Uterus (tissue), 4 donors: Measurements from ENCODE around the gene MRAP. TPM values are rescaled to one million over a fixed set of nuclear protein-coding genes. Genes with fewer than 3 reads are reported as not detected.

Source experiments
- DNase-seq, 2 donors: peaks; one replicate each; pipeline ENCODE4 v3.0.0-alpha.2; 2019 to 2020
- H3K27ac ChIP-seq, 2 donors: fragments of 200-600 bp; sonication (generic); 1 replicate in 1 of 2; 2 replicates in 1 of 2; pipeline ENCODE4 v1.5.1; 2016 to 2018
- H3K27me3 ChIP-seq, 2 donors: fragments of 200-600 bp; sonication (generic); one replicate each; pipeline ENCODE4 v1.5.1; 2018 to 2019; ENCODE audit warnings: control low read depth in 1 of 2
- H3K36me3 ChIP-seq, 2 donors: fragments of 200-600 bp; sonication (generic); one replicate each; pipeline ENCODE4 v1.5.1; 2019; ENCODE audit warnings: control low read depth in 1 of 2
- H3K4me1 ChIP-seq, 2 donors: fragments of 200-600 bp; sonication (generic); one replicate each; pipeline ENCODE4 v1.5.1; 2018 to 2019; ENCODE audit warnings: control low read depth in 1 of 2
- H3K4me3 ChIP-seq, 2 donors: fragments of 200-600 bp; sonication (generic); 1 replicate in 1 of 2; 2 replicates in 1 of 2; pipeline ENCODE4 v1.5.1; 2018 to 2019; ENCODE audit warnings: mild to moderate bottlenecking in 1 of 2
- H3K9me3 ChIP-seq, 2 donors: fragments of 200-600 bp; sonication (generic); one replicate each; pipeline ENCODE4 v1.5.1; 2019; ENCODE audit warnings: control low read depth in 1 of 2
- POLR2A ChIP-seq, 2 donors: fragments of 450-650 bp; IDR thresholded peaks; one replicate each; pipeline ENCODE4 v1.6.1; 2016; ENCODE audit warnings: antibody characterized with exemption in 2 of 2, mild to moderate bottlenecking in 1 of 2, moderate library complexity in 1 of 2
- intact Hi-C: fragments of 100-400 bp; cut with DNase I; formaldehyde crosslinking; loops from one replicate; pipeline ENCODE4 v1.15.1; 2023; ENCODE audit warnings: low total_unique reads
- total RNA-seq, 4 donors: library from RNA; depleted of rRNA in 3 of 4; stranded (reverse); fragments of >200 nt in 3 of 4; gene quantifications; one replicate each; pipeline versions ENCODE4 v1.1.0 to v1.2.4, GENCODE V29; 2014 to 2023
- TF ChIP-seq, protein P1 (sequence below), 4 experiments: fragments of 200-600 bp in 2 of 4; fragments of 450-650 bp in 2 of 4; sonication (generic) in 2 of 4; IDR thresholded peaks; one replicate each; pipeline ENCODE4 v1.5.1; 2016 to 2019; ENCODE audit warnings: antibody characterized with exemption in 4 of 4, mild to moderate bottlenecking in 2 of 4, moderate library complexity in 1 of 4
- donor health status: DM: yes; HTN: yes; CAD: no.

The MRAP gene
- total RNA-seq, 4 donors from 2014 or later, result not detected

DNA sequence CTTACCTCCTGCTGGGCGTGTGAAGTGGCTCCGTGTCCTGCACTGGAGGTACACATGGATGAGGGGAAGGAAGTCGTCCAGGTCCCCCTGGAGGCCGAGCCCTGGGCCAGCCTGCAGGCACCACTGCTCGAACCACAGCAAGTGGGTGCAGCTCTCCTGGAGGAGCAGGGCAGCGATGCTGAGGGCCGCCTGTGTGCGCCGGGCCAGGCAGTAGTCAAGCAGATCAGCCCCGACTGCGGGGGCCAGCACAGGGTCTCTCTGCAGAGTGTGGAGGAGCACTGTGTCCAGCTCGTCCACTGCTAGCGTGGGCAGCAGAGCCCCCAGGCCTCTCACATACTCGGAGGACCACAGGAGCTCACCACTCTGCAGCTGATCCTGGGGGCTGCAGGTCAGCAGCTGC lies 48.3 kb downstream of the MRAP start:
- Histone ChIP-seq H3K27ac (no peak overlapping the region), H3K9me3 (peaks cover 0 to 15% of the 10 kb centered on the region in 2 donors), H3K4me3 (no peak overlapping the region), H3K4me1 (no peaks in the 10 kb centered on the region), H3K36me3 (no peaks in the 10 kb centered on the region), H3K27me3 (no peaks in the 10 kb centered on the region)
- intact Hi-C loops, result no loop called here
- TF ChIP-seq POLR2A (IDR thresholded peaks at IDR 0.05), result no peak
- TF ChIP-seq, protein P1, sequence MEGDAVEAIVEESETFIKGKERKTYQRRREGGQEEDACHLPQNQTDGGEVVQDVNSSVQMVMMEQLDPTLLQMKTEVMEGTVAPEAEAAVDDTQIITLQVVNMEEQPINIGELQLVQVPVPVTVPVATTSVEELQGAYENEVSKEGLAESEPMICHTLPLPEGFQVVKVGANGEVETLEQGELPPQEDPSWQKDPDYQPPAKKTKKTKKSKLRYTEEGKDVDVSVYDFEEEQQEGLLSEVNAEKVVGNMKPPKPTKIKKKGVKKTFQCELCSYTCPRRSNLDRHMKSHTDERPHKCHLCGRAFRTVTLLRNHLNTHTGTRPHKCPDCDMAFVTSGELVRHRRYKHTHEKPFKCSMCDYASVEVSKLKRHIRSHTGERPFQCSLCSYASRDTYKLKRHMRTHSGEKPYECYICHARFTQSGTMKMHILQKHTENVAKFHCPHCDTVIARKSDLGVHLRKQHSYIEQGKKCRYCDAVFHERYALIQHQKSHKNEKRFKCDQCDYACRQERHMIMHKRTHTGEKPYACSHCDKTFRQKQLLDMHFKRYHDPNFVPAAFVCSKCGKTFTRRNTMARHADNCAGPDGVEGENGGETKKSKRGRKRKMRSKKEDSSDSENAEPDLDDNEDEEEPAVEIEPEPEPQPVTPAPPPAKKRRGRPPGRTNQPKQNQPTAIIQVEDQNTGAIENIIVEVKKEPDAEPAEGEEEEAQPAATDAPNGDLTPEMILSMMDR (IDR thresholded peaks at IDR 0.05), result no peak
- no peak for DNase-seq

DNA sequence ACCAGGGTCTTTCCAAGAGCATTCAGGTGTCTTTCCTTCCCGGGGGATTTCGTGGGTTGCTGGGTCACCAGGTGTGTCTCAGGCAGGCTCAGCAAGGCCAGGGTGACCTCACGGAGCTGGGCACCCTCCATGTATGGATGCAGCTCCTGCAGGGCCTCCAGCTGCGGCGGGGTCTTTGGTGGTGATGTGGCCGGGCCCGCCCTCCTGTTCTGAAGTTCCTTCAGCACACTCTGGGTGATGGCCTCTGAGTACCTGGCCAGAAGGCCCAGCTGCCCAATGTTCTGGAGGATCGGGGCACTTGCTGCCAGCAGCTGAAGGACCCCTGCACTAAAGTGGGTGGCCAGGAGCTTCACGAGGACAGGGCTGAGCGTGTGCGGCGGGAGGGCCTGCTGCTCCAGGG lies 48.7 kb downstream of the MRAP start:
- intact Hi-C loops, result no loop called here
- Histone ChIP-seq H3K9me3 (peaks cover 0 to 15% of the 10 kb centered on the region in 2 donors), H3K4me1 (no peaks in the 10 kb centered on the region), H3K36me3 (no peaks in the 10 kb centered on the region), H3K4me3 (no peak overlapping the region), H3K27ac (no peak overlapping the region), H3K27me3 (no peaks in the 10 kb centered on the region)
- TF ChIP-seq, protein P1 (IDR thresholded peaks at IDR 0.05), result no peak
- DNase-seq, result no peak

DNA sequence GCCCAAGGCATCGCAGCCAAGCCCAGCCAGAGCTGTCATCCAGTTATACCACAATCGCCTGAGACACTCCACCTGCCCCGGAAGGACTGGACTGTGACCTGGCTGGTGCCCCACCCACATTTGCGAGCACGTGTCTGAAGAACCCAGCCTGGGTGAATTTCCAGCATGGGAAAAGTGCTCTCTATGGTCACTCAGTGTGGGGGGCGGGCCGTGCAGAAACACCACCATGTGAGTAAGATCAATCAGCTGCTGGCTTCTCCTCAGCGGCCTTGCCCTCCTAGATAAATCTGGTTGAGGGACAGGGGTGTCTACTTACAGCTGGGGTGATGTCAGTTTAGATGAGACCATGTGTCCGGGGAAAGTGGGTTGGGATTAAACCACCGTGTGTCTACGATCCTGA lies 49.3 kb downstream of the MRAP start:
- H3K36me3 ChIP-seq, result no peaks in the 10 kb centered on the region
- H3K9me3 ChIP-seq, result peaks cover 0 to 15% of the 10 kb centered on the region in 2 donors
- no peak for DNase-seq
- intact Hi-C loops, result no loop called here
- H3K27ac ChIP-seq, result no peak overlapping the region
- no peak overlapping the region for H3K4me3 ChIP-seq
- H3K27me3 ChIP-seq, result no peaks in the 10 kb centered on the region
- TF ChIP-seq, protein P1 (IDR thresholded peaks at IDR 0.05), result no peak
- no peak for TF ChIP-seq POLR2A (IDR thresholded peaks at IDR 0.05)
- no peaks in the 10 kb centered on the region for H3K4me1 ChIP-seq

DNA sequence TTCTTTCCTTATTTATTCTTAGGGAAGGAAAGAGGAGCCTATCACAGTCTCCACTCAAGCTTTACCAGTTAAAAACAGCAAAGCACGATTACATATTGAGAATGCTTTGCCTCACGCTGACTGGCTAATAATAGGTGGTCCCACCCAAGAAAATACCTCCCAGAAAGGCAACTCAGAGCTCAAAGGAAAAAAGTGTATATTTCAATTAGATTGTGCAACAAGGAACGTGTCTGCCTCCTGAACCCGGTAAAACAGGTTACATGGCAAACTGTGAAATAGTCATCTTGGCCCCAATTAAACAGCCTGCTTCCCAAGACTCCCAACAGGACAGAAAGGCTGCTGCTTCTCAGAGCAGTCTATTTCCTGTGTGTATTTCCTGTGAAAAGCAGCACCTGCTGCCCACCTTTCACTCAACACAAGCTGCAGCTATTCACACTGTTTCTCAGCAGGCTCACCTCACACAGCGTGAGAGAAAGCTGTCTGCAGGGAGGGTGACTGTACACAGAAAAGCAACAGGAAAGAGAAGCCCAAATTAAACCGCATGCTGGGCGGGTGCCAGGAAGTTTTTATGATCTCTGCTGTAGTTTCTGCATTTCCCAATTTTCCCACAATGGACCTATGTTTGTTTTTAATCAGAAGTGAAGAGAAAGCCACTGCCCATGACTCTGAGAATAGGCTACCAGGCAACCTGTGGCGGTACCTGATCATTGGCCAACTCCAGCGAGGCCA lies 50.1 kb downstream of the MRAP start:
- Histone ChIP-seq H3K4me1 (no peaks in the 10 kb centered on the region), H3K27me3 (no peaks in the 10 kb centered on the region), H3K9me3 (peaks cover 0 to 14% of the 10 kb centered on the region in 2 donors), H3K36me3 (no peaks in the 10 kb centered on the region), H3K4me3 (no peak overlapping the region), H3K27ac (no peak overlapping the region)
- intact Hi-C loops, result no loop called here
- DNase-seq, result no peak
- TF ChIP-seq, protein P1 (IDR thresholded peaks at IDR 0.05), result no peak
- TF ChIP-seq POLR2A (IDR thresholded peaks at IDR 0.05), result no peak

DNA sequence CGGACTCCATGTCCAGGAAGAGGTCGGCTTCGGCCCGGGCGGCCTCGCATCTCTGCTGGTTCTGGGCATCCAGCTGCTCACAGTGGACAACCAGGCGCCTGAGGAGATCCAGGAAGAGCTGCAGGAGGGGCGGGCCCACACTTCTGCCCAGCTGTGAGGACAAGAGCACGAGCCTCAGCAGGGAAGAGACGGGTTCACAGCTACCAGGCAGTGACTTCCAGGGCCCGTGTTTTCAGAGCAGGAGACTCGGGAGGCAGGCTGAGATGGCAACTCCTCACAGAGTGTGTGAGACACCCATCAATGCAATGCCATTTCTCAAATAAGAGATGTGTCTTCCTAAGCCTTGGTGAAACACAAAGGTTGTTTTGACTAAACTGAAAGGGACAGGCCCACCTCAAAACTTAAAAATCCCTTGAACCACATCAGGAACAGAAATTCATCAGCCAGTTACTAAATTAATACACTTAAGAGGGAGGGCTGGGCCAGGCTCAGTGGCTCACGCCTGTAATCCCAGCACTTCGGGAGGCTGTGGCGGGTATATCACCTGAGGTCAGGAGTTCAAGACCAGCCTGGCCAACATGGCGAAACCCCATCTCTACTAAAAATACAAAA lies 50.8 kb downstream of the MRAP start:
- no peaks in the 10 kb centered on the region for H3K27me3 ChIP-seq
- no peak overlapping the region for H3K4me3 ChIP-seq
- no peaks in the 10 kb centered on the region for H3K36me3 ChIP-seq
- DNase-seq, result no peak
- TF ChIP-seq, protein P1 (IDR thresholded peaks at IDR 0.05), result no peak
- TF ChIP-seq POLR2A (IDR thresholded peaks at IDR 0.05), result no peak
- H3K9me3 ChIP-seq, result peaks cover 0 to 7% of the 10 kb centered on the region in 2 donors
- no peaks in the 10 kb centered on the region for H3K4me1 ChIP-seq
- intact Hi-C loops, result no loop called here
- H3K27ac ChIP-seq, result no peak overlapping the region
